HUDEP-2 (cell line): Measurements from ENCODE around the gene CYSRT1.

Source experiments
- DNase-seq, 76 experiments: peaks; one replicate each; lab custom pipeline; 2025; ENCODE audit not compliant: unreplicated experiment in 76 of 76; lab: John Stamatoyannopoulos, UW

The CYSRT1 gene

DNA sequence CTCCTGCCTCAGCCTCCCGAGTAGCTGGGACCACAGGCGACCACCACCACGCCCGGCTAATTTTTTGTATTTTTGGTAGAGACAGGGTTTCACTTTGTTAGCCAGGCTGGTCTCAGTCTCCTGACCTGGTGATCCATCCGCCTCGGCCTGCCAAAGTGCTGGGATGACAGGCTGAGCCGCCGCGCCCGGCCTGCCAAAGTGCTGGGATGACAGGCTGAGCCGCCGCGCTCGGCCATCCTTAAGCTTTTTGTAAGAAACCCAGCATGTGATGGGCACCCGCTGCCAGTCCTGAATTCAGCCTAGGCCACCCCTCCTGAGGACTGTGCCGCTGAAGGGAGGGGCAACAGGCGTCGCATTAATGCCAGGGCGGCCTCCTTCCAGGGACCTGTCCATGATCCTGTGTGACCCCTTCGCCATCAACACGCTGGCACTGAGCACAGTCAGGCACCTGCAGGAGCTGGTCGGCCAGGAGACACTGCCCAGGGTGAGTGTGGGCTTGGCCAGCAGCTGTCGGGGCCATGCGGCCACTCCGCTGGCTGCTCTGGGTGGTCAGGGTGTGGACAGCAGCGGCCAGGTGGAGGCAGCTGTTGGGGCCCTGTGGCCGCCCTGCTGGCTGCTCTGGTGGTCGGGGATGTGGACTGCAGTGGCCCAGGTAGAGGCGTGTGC is 40.7 kb downstream of the CYSRT1 start:
- DNase-seq = no peak

DNA sequence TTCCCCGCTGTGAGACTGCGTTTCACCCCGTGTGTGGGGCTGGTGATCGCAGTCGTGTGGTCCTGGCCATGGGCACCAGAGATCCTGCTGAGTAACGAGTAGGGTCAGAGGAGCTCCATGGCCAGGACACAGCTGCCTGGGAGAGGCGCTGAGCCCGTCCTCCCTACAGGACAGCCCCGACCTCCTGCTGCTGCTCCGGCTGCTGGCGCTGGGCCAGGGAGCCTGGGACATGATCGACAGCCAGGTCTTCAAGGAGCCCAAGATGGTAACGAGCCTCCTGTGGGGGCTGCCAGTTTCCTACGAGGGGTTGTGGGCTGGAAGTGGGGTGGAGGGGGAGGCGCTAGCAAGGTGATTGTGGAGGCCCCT is 41.2 kb downstream of the CYSRT1 start:
- no peak for DNase-seq

DNA sequence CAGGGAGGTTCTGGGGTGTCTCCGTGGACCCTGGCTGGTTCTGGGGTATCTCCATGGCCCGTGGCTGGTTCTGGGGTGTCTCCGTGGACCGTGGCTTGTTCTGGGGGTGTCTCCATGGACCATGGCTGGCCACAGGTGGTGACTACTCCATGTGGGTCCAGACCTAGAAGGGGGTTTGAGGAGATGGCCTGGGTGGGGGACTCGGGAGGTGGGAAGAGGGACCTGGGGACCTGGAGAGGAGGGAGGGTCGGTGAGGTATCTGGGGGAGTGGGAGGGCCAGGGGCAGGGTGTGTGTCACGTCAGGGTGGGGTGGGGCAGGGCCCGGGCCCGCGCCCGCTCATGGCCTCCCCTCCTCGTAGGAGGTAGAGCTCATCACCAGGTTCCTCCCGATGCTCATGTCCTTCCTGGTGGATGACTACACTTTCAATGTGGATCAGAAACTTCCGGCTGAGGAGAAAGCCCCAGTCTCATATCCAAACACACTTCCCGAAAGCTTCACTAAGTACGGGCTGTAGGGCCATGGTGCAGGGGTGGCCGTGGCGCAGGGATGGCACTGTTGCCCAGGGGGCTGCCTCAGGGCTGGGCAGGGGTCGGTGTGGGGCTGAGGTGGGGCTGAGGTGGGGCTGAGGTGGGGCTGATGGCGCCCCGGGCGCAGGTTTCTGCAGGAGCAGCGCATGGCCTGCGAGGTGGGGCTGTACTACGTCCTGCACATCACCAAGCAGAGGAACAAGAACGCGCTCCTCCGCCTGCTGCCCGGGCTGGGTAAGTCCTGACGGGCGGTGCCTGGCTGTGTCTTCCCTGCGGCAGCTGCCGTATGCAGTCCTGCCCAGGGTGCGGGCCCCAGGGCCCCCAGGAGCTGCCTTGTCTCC is 41.8 kb downstream of the CYSRT1 start:
- no peak for DNase-seq

DNA sequence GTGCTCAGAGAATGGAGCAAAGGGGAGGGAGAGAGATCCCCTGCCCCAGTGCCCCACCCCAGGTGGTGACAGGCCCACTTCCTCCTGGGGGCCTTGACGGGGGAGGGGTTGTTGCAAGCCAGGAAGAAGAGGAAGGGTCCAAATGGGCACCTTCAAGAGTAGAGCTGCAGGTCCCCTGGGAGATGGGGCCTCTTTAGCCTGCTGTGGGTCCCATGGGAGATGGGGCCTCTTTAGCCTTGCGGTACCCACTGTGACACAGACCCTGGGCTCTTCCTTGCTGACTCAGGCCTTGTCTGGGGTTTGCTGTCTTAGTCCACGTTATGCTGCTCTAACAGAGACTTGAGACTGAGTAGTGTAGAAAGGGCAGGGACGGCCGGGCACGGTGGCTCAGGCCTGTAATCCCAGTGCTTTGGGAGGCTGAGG is 43.0 kb downstream of the CYSRT1 start:
- no peak for DNase-seq

DNA sequence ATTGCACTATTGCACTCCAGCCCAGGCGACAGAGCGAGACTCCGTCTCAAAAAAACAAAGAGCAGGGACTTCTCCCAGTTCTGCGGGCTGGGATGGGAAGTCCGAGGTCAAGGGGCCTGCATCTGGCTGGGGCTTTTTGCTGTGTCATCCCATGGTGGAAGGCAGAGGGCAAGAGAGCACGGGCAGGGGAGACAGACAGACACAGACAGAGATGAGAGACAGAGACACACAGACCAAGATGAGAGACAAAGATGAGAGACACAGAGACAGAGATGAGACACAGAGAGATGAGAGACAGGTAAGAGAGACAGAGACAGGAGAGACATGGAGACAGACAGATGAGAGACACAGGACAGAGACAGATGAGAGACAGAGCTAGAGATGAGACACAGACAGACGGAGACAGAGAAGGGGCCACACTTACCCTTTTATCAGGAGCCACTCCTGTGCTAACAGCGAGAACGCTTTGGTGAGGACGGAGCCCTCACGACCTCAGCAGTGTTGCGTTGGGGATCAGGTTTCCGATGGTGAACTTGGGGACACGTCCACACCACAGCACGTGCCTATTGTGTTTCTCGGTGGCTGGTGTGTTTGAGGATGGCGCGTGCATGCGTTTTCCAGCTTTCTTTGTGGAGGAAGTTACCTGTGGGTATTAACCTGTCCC is 43.7 kb downstream of the CYSRT1 start:
- DNase-seq = no peak

DNA sequence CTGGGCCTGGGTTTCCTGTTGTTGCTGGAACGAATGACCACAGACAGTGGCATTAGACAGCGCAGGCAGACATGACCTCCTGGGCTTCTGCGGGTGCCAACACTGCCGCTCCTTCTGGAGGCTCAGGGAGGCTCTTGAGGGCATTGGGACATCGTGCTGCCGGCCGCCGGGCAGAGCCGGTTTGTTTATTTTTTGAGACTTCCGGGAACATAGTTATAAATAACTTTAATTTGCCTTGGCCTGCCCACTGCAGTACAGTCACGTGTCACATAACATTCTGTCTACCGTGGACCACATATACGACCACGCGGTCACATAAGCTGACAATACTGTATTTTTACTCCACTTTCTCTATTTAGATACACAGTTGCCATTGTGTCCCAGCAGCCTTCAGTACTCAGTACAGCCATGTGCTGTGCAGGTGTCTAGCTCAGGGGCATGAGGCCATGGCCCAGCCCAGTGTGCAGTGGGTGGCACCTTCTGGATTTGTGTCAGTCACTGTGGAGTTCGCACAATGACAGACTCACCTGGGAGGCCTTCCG is 44.3 kb downstream of the CYSRT1 start:
- no peak for DNase-seq

DNA sequence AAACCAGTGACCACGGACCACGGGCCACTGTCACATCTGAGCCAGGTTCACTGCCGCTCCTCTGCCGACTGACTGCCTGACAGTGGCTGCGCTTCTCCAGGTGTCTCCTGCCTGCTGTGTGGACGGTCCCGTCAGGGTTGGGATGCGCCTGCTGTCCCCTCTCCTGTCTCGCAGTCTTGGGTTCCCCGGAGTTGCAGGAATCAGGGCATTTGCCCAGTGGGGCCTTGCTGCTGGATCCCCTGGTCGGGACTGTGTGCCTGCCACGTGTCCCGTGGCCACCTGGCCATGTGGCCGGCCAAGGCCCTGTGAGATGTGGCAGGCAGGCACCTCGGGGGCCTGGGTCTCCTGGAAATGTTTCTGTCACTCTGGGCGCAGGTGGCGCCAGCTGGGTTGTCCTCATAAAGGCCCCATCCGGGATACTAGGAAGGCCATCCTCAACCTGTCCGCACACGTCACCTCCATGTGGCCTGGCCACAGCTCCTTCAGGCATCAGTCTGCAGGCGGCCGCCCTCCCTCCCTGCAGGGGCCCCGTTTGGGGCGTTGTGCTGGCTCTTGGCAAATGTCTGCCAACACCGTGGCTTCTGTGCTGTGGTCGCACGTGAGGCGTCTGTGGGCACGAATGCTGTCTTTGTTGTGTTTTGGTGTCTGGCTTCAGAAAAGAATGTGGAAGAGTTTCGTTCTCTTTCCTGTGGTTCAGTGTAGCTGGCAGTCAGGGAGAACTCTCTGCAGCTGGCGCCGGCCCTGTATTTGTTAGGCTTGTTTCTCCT is 46.1 kb downstream of the CYSRT1 start:
- no peak for DNase-seq

DNA sequence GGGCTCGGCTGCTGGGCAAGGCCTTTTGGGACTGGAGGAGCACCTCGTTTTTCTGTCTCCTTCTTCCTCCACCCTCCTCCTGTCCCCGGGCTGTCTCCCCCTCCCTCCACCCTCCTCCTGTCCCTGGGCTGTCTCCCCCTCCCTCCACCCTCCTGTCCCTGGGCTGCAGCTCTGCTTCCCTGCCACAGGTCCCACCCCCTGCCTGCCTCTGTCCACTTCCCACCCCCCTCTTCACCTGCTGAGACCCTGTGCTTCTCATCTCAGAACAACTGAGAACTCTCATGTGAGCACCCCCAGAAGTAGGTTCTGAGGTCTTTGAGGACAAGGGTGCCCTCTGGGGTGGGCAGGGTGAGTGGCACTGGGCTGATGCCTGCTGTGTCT is 46.7 kb downstream of the CYSRT1 start:
- DNase-seq = no peak

DNA sequence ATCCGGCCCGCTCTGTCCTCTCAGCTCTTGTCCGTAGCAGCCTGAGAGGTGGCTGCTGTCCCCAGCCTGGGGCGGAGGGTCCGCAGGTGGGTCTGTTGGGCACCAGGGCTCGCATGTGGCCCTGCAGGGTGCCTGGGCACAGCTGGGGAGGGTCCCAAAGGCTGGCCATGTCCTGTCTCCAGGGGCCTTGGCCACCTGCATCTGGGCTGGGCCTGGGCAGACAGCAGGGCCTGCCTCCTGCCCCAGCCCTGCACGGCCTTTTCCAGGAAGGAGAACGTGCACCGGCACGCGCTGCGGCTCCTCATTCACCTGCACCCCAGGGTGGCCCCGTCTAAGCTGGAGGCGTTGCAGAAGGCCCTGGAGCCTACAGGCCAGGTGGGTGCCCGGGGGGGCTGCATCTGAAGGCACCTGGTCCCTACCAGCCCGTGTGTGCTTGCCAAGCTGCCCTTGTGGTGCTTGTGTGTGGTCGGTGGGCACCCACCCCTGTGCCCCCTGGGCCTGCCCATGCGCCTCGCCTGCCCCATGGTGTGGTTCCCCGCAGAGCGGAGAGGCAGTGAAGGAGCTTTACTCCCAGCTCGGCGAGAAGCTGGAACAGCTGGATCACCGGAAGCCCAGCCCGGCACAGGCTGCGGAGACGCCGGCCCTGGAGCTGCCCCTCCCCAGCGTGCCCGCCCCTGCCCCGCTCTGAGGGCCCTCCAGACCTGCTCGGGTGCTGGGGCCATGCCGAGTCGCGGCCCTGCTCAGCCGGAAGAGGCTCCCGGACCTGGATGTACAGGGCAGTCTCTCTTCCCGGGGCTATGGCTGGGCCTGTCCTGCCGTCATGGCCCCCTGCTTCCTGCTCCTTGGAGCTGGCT is 47.5 kb downstream of the CYSRT1 start:
- DNase-seq = no peak

DNA sequence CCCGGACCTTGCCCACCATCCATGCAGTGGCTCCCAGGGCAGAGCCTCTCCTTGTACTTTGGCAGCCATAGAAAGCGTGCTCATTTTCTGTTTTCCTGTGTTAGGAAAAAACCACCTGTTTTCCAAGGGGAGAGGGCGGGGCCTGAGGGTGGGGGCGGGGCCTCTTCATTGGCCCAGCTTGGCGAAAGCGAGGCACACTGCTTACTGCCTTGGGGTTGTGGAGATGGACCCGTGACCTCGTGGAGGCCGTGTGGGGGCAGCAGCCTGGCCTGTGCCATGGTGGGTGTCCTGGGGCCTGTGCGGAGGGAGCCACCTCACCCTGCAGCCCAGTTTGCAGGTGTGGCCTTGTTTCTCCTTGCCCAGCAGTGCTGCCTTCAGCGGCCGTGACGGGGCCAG is 48.1 kb downstream of the CYSRT1 start:
- no peak for DNase-seq

DNA sequence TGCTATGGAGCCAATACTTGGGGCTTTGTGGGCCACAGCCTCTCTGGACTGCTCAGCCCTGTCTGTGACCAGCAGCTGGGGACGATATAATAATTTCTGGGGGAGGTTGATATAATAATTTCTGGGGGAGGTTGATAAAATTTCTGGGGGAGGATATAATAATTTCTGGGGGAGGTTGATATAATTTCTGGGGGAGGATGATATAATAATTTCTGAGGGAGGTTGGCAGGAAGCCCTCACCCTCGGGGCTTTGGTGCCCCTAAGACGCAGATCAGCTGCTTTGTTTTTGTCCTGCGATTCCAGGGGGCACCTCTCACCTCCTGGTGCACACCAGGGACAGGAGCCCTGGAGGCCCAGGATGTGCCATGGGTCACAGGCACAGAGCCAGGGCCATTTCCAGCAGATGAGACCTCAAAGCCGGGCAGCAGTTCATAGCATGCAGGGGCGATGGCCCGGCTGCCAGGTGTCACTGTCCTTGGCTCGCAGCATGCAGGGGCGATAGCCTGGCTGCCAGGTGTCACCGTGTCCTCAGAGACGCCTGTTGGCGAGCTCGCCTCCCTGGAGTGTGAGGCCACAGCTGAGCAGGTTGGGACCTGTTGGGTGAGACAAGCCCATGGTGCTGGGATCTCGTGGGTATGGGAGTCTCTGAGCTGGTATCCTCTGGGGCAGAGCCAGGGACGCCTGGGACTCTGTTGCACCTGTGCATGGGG is 48.8 kb downstream of the CYSRT1 start:
- DNase-seq = peak in 1 of 76 experiments; percentile 25

DNA sequence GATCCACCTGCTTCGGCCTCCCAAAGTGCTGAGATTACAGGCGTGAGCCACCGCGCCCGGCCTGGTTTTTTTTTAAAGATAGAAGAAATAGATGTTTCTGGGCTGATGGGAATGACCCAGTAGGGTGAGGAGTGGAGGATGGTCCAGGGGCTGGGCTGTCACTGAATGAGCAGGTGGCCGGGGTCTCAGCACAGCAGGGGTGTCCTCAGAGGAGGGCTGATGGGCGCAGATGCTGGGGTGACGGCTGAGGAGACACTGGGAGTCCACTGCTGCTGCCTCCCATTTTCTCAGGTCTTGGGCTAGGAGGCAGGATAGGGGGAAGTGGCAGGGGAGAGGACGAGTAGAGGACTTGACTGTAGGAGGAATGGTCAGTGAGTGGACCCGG is 50.2 kb downstream of the CYSRT1 start:
- DNase-seq = no peak
